A673 (cell line): ENCODE data around the gene GOLGA6L25. TPM values are rescaled to one million over a fixed set of nuclear protein-coding genes. Genes with fewer than 3 reads are reported as not detected.
"Not testable (repeated sequence)": the region's sequence is repeated elsewhere in the genome, so short reads cannot be mapped to it uniquely, and the experiment has no call there.

ENCODE experiments used
- BruUV-seq: library from RNA; stranded (reverse); fragments of 400-500 nt; replicated peaks from 2 replicates; lab custom pipeline; 2021; lab: Mats Ljungman, UMichigan
- CTCF ChIA-PET: fragments of 300-600 bp; sonication (Branson Sonifier 250); formaldehyde crosslinking; loops from one replicate; lab custom pipeline; 2022; ENCODE audit warnings: antibody characterized with exemption; lab: Charles Lee
- POLR2A ChIA-PET: fragments of 300-600 bp; sonication (Branson Sonifier 250); formaldehyde crosslinking; loops from one replicate; lab custom pipeline; 2022; ENCODE audit warnings: antibody characterized with exemption; ENCODE audit not compliant: low non-redundant PET; lab: Charles Lee
- DNase-seq: peaks from one replicate; pipeline ENCODE4 v3.0.0-alpha.2; 2015; ENCODE audit warnings: low spot score
- H3K27ac ChIP-seq: fragments of 200-600 bp; sonication (generic); 2 replicates; pipeline ENCODE4 v1.5.1; 2016; ENCODE audit warnings: mixed run types, low read depth, mild to moderate bottlenecking, mixed read lengths, antibody characterized with exemption, low read length; ENCODE audit not compliant: poor library complexity, severe bottlenecking
- H3K27me3 ChIP-seq: fragments of 200-600 bp; sonication (generic); replicated peaks from 2 replicates; pipeline ENCODE4 v1.6.1; 2017; ENCODE audit warnings: mixed run types, low read depth, mild to moderate bottlenecking, mixed read lengths, antibody characterized with exemption, low read length; ENCODE audit not compliant: insufficient read depth, poor library complexity
- H3K36me3 ChIP-seq: fragments of 200-600 bp; sonication (generic); 2 replicates; pipeline ENCODE4 v1.6.1; 2016; ENCODE audit warnings: mixed run types, mild to moderate bottlenecking, mixed read lengths, antibody characterized with exemption, low read length; ENCODE audit not compliant: insufficient read depth, poor library complexity, severe bottlenecking
- H3K4me1 ChIP-seq: fragments of 200-600 bp; sonication (generic); 2 replicates; pipeline ENCODE4 v1.6.1; 2017; ENCODE audit warnings: mixed run types, mild to moderate bottlenecking, mixed read lengths, antibody characterized with exemption, low read length; ENCODE audit not compliant: insufficient read depth, poor library complexity, severe bottlenecking
- H3K4me3 ChIP-seq: fragments of 200-600 bp; sonication (generic); 2 replicates; pipeline ENCODE4 v1.5.1; 2016; ENCODE audit warnings: low read depth, mixed run types, mild to moderate bottlenecking, mixed read lengths, low read length; ENCODE audit not compliant: poor library complexity, severe bottlenecking
- H3K9me3 ChIP-seq: fragments of 200-600 bp; sonication (generic); 2 replicates; pipeline ENCODE4 v1.6.1; 2016; ENCODE audit warnings: mixed run types, low read depth, mild to moderate bottlenecking, mixed read lengths, antibody characterized with exemption, low read length; ENCODE audit not compliant: poor library complexity, severe bottlenecking
- intact Hi-C: fragments of 100-400 bp; cut with micrococcal nuclease; formaldehyde crosslinking; loops from one replicate; pipeline ENCODE4 v1.10.0; 2022; ENCODE audit not compliant: unreplicated experiment
- total RNA-seq: library from RNA; stranded (reverse); gene quantifications from 2 replicates; pipeline ENCODE4 v1.2.3, GENCODE V29; 2021

The GOLGA6L25 gene
- total RNA-seq, 1 experiment from 2014 or later, result not detected

DNA sequence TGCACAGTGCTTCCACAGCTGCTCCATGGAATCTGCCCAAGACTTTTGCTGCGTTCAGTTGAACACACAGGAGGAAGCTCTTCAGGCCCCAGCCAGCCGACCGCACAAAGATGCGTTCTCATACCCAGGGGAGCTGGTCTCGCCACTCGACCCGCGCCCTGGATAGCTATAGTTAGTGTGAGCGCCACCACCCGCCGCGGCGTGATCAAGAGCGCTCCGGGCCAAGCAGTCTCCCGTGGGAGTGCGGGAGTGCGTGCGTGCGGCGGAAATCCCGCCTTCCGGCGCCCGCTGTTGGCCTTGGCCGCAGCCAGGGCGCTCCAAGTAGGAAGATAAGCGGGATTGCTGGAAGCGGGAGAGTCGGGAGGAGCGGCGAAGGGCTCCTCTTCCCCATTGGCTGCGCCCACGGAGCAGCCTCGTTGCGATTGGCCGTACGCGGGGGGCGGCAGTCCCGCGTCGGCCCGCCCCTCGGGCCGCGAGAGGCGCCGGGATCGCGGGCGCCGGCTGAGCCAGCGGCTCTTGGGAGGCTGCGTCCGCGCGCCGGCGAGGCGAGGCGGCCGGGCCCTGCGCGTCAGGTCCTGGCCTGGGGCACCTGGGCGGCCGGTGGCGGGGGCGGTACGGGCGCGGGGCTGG, 35.7 kb downstream of the GOLGA6L25 start:
- H3K36me3 ChIP-seq, BruUV-seq, H3K4me3 ChIP-seq, CTCF ChIA-PET, DNase-seq, H3K9me3 ChIP-seq, H3K27ac ChIP-seq, intact Hi-C loops, H3K27me3 ChIP-seq, H3K4me1 ChIP-seq, POLR2A ChIA-PET: not testable (repeated sequence)

DNA sequence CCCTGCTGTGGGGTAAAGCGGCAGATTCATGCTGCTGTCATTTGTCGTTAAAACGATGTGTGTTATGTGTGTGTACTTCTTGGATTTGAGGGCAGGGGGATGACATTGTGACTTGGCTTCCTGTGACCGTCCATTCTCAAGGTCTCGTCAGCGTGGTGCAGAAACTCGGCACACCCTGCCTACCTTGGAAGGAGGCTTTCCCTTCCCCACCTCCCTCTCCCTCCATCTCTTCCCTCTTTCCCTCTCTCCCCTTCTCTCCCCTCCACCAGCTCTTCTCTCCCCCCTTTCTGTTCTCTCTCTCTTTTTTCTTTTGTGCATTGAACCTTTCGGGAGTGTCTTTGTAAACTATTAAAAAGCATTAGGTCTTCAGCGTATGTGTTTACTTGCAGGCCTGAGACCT, 36.4 kb downstream of the GOLGA6L25 start:
- CTCF ChIA-PET, intact Hi-C loops, BruUV-seq, H3K36me3 ChIP-seq, POLR2A ChIA-PET, H3K9me3 ChIP-seq, H3K27ac ChIP-seq, H3K27me3 ChIP-seq, DNase-seq, H3K4me1 ChIP-seq: not testable (repeated sequence)
- peak overlapping the region; percentile 38 for H3K4me3 ChIP-seq

GRCh38 chr15:28592395-28592794, 39.0 kb downstream of the GOLGA6L25 start:
- intact Hi-C loops, H3K36me3 ChIP-seq, DNase-seq, CTCF ChIA-PET, H3K4me1 ChIP-seq, H3K27ac ChIP-seq, POLR2A ChIA-PET, H3K9me3 ChIP-seq, BruUV-seq, H3K4me3 ChIP-seq, H3K27me3 ChIP-seq: not testable (repeated sequence)

GRCh38 chr15:28593424-28594129, 40.2 kb downstream of the GOLGA6L25 start:
- POLR2A ChIA-PET, intact Hi-C loops, H3K4me3 ChIP-seq, H3K4me1 ChIP-seq, H3K36me3 ChIP-seq, CTCF ChIA-PET, DNase-seq, H3K27me3 ChIP-seq, H3K9me3 ChIP-seq, H3K27ac ChIP-seq: not testable (repeated sequence)
- TSS peak; percentile 4 for BruUV-seq

GRCh38 chr15:28597471-28597870, 44.1 kb downstream of the GOLGA6L25 start:
- BruUV-seq, H3K4me3 ChIP-seq, H3K9me3 ChIP-seq, POLR2A ChIA-PET, H3K27ac ChIP-seq, H3K27me3 ChIP-seq, H3K4me1 ChIP-seq, H3K36me3 ChIP-seq, CTCF ChIA-PET, DNase-seq, intact Hi-C loops: not testable (repeated sequence)

DNA sequence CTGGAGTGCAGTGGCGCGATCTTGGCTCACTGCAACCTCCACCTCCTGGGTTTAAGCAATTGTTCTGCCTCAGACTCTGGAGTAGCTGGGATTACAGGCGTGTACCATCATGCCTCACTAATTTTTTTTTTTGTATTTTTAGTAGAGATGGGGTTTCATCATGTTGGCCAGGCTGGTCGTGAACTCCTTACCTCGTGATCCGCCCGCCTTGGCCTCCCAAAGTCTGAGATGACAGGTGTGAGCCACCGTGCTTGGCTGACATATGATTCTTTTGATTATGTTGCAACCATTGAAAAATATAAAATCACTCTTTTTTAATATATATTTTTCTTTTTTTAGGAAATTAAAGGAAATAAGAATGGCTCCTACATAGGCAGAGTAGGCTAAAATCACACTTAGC, 44.8 kb downstream of the GOLGA6L25 start:
- H3K4me1 ChIP-seq, H3K4me3 ChIP-seq, intact Hi-C loops, H3K27ac ChIP-seq, H3K27me3 ChIP-seq, H3K9me3 ChIP-seq, BruUV-seq, CTCF ChIA-PET, POLR2A ChIA-PET, H3K36me3 ChIP-seq, DNase-seq: not testable (repeated sequence)

DNA sequence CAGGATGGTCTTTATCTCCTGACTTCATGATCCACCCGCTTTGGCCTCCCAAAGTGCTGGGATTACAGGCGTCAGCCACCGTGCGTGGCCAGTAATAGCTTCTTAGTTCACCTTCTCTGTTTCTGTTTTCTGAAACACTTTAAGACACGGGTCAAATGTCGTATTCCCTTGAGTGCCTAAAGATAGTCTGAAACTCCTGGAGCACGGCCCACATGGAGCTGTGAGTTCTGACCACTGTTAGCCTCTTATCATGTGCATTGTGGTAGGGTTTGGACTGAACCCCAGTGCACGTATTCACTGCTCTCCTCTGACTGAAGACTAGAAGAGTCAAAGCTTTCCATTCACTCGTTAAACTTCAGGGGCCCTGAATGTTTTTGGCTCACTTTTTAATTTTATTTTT, 48.8 kb downstream of the GOLGA6L25 start:
- BruUV-seq, H3K36me3 ChIP-seq, CTCF ChIA-PET, intact Hi-C loops, H3K9me3 ChIP-seq, H3K27me3 ChIP-seq, H3K4me3 ChIP-seq, H3K4me1 ChIP-seq, DNase-seq, POLR2A ChIA-PET, H3K27ac ChIP-seq: not testable (repeated sequence)
